SKM-1 treated with dmso at 0.1 percent for 144 hours (cell line): Measurements from ENCODE around the gene RFTN1.

Source experiments
- DNase-seq: peaks from one replicate; lab custom pipeline; 2025; ENCODE audit not compliant: unreplicated experiment; lab: John Stamatoyannopoulos, UW

RFTN1 gene

DNA sequence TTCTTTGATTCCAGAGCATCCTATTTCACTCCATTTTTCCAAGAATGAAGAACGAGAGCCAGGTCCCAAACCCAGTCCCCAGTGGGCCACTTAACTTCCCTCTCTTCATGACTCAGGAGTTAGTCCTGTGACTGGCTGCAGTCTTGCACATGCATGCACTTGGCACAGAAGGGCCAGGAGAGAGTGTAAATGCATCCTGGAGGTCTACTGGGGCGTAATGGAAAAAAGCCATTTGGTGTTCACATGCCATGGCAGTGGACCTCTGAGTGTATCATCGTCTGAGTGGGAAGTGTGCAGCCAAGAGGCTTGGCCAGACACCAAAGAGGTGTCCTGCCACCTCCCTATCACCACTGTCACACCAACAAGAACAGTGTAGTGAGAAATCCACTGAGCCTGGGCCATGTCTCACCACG is 15.1 kb upstream of the RFTN1 start:
- DNase-seq, result no peak

DNA sequence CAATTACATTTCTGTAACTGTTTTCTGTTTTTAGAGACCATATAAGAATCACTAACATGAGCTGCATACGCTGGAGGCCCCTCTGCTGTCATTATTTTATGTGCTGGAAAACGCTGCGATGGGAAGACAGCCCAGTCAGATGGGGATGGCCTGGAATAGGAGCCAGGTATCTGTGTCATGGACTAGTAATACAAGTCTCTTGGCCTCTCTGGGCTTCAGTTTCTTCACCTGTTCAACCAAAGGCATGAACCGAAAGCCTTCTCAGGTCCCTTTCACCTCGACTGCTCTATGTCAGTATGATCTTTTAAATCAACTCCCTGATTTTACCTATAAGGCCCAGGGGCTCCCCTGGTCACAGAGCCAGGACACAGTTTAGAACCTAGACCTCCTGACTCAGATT is 14.6 kb upstream of the RFTN1 start:
- DNase-seq, result no peak

DNA sequence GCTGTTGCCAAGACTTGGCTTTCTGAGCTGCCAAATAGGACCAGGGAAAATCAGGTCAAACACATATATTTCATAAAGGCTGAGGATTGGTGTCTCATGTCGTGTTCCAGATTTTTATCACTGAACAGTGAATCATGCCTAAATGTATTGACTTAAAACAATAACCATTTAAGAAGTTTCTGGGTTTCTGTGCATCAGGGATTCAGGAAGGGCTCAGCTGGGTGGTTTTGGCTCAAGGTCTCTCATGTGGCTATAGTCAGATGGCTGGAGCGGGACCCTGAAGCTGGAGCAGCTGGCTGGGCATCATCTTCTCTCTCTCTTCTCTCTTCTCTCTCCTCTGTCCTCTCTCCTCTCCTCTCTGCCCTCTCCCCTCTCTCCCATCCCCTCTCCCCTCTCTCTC is 10.7 kb upstream of the RFTN1 start:
- no peak for DNase-seq

- DNase-seq, result peak; percentile 27
Measured at GRCh38 chr3:16523778-16524177, 10.3 kb upstream of the RFTN1 start.

GRCh38 chr3:16522834-16523233 is 9.3 kb upstream of the RFTN1 start:
- DNase-seq, result no peak

DNA sequence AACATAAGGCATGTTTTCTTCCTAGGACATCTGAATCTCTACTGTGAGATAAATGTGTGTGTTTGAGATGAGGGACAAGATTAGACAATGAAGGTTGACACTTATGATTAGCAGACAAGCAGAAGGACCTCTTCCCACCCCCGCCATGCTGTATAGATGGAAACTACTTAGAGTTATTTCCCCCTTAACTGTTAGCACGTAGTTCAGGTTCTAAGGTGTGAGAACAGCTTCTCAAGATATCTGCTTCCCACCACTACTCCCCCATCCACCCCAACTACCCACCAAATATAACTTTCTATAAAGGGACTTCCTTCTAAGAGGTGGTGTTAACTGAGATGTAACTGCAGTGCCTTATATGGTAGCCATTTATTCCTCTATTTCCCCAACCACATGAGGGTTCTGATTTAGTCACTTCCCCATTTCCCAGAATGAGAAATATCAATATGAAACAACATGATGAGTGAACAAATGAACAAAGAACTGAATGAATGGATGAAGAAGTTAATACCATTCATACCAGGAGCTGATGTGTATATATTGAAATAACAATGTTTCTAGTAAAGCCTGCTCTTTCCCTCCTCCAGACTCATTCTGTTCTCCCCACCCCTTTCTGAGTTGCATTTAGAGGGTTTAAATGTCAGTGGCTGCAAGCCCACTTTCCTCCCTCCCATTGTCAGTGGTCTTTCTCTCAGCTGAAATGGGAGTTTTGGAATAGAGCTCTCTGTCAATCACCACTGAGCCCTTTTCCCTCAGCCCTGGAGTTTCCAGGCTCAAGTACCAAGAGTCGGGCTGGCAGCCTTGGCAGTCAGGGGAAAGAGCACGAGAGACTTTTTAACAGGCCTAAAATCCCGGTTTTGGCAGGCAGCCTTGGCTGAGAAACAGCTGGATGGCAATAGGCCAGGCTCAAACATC is 7.7 kb upstream of the RFTN1 start:
- peak; percentile 44 for DNase-seq

DNA sequence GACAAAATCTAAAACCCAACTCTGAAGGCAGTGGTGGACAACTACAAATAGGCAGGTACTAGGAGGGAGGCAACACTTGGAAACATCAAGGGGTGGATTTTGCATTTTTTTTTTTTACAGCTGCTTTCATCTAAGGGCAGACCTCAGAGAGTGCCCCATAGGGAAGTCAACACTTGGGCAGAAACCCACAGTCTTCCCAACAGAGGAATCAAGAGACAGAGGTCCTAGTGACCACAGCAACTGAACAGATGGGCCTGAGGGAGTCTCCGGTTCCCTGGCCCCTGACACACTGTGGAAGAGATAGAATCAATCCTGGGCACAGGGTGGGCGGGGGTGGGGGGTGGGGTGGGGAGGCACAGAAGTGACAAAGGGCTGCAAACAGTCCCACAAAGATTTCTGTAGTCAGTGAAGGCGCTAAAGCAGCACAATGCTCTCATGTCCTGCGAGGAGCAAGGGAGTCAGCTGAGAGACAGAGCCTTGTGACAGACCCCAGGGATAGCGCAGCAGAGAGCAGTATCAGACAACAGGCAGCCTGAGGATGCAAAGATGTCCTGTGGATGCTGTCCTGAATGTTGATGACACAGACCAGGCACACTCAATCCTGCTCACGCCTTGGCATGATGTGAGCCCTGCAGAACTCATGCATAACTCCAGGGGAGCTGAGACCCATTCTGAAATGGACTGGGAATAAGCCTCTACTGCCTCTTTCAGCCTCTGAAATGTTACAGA is 6.9 kb upstream of the RFTN1 start:
- DNase-seq, result no peak

DNA sequence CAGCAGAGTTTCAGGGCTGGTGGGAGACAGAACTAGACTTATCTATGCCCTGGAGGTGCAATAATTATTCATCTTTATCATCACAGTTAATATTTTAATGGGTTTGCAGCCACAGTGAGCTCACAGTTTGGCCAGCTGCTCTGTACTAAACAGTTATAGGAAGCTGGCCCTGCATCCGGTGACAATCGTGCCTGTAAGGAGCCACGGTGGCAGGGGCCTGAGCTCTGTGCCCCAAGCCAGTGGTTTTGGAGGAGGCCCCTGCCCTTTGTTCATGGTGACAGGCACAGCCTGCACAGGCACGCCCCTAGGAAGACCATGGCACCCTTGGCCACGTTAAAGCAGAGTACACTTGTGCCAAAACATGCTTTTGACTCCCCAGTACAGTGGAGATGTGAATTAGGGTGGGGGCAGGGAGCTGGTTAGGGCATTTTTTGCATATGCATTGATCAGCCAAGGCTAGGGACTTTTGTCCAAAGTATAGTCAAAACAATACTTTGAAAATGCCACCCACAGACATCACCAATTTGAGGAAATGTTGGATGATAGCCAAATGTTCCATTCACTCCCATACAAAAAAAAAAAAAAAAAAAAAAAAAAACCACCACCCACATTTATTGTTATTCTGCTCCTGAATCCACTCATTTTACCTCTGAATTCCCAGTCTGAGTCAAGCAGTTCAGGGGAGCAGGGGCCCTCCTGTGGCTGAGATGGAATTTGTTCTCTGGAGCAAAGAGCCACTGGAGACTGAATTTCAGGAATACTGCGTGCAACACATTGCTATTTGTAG is 3.4 kb upstream of the RFTN1 start:
- no peak for DNase-seq

GRCh38 chr3:16515885-16516420 is 2.5 kb upstream of the RFTN1 start:
- no peak for DNase-seq

- DNase-seq, result peak; percentile 28
Measured at GRCh38 chr3:16514755-16515353, 1.4 kb upstream of the RFTN1 start.

DNA sequence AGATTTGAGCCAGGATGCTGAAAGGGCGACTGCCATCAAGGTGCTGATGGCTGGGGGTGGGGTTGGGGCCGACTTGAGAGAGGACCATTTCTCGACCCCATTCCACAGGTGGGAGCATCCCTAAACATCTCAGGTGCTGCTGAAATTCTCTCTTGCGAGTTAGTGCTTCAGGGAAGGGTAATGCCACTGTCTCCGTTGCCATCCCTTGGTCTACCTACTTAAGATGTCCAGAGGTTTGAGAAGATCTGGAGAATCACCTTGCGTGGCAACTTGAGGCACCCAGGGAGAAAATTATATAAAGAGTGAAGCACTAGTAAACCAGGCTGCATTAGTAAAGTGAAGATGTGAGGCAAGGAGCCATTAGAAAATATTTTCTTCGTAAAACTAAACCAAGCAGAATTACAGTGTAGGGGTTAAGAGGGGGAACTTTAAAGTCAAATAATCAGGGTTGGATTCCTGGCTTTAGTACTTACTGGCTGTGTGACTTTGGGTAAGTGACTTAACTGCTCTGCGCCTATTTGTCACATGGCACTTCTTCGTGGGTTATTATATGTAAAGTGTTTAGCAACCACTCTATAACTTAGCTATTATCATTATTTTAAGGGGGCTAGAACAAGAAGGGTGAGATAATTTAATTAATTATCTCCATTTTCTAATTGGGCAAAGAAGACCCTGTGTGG is 662 bp upstream of the RFTN1 start:
- DNase-seq, result no peak

DNA sequence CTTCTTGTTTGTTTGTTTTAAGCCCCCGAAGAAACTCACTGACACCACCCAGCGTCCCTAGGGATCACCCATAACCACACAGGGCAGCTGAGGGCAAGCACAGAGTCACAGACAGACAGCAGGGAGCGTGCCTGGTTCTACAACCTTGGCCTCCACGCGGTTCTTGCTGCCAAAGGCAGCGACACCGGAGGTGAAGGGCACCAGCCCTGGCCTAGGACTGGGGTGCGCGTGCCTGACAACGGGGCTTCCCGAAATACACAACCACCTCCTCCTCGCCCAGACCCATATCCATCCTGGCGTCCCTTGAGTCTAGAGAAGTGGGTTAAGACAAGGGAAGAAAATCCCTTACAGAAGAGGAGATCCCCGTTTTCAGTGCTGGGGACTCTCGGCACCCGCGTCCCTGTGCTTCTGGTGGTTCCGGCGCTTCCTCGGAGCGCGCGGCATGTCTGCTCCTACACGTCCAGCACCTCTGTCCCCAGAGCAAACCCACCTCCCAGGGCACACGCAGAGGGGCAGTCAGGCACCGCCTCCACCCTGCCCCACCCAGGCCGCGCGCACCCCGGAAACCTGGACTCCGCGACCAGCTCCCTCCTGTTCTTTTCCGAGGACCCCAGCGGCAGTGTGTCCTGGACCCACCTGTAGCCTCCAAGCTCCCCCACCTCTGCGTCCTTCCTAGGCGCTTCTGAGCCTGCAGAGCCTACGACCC is 911 bp downstream of the RFTN1 start:
- DNase-seq, result peak; percentile 40

GRCh38 chr3:16511681-16512434 is 1.6 kb downstream of the RFTN1 start:
- peak; percentile 60 for DNase-seq

DNA sequence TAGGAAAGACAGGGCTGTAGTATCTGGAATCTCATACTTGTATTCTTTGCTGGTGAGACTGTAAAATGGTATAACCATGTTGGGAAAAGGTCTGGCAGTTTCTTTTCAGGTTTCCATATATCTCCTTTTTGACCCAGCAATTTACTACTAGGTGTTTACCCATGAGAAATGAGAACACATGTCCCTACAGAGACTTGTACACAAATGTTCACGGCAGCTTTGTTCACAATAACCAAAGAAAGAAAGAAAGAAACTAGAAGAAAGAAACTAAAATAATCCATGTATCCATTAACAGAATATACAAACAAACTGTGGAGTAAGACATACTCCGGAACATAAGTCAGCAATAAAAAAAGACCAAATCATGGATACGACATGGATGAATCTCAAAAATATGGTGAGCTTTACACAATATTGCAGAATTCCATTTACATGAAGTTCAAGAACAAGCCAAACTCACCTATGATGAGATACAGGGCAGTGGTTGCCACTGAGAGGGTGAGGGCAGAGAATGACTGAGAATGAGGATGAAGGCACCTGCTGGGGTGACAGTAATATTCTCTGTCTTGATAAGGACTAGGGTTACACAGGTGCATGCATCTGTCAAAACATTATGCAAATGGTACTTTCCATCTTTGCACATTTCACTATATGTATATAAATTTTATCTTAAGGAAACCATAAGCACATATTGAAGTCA is 2.7 kb downstream of the RFTN1 start:
- no peak for DNase-seq

DNA sequence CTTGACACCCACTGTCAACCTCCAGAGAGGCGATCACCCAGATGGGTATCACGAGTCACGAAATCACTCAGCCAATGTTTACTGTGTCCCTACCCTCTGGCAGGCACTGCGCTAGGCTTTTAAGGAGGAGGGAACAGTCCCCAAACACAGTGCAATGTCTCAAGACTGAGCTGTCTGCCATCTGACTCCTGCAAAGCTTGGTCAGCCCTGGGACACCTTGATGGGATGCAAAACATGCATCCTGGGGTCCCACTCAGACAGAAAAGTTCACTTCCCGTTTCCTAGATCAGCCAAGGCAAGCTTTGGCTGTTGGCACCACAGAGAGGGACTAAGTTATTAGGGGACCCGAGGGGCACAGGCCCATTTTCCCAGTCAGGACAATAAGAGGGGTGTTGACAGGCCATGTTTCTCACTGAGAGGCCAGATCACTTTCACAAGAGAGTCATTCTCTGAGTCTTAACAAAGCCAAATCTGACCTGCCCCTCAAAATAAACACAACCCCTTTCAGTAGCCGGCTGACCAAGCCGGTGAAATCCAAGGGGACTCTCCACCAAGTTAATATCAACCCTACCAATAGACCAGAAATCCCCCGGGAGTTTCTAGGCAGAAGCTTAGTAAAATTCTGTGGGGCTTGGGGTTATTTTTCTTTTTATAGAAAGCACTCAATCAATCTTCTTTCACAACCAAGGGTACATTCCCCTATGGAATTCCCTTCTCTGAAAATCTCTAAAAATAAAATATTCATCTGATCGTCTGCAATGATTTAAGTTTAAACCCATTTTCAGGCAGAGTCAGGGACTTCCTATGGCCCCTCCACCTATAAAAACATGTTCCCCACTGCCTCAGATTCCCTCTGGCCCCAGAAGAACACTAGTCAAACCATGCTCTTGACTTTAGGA is 3.5 kb downstream of the RFTN1 start:
- no peak for DNase-seq

GRCh38 chr3:16508591-16508995 is 4.9 kb downstream of the RFTN1 start:
- no peak for DNase-seq

DNA sequence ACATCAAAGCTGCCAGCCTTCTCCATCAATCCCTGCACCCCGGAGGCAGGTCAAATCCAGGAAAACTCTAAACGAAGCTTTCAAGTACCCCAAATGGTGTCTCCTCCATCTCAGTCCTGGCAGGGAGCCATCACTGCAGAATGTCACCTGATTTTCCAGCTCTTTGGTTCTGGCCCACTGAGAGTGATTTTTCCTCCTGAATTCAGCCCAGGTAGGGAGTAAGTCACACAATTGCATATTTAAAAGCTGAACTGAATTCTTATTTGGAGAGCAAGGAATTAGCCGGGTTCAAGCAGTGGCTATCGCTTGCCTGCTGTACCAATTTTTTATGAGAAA is 5.3 kb downstream of the RFTN1 start:
- DNase-seq, result no peak
